ENCODE measurements around the gene LRP5.

- no peak for TF ChIP-seq CTCF (conservative IDR thresholded peaks at IDR 0.05)
- TF ChIP-seq EZH2 (IDR thresholded peaks at IDR 0.05; ENCODE audit: low read depth): no peak
Observed at GRCh38 chr11:68463714-68464113, 151.3 kb downstream of the LRP5 start.
